SU-DHL-6 (cell line): Measurements from ENCODE around the gene KCTD4.

ENCODE experiments used
- H2AFZ ChIP-seq: fragments of 200-600 bp; sonication (generic); 2 replicates; pipeline ENCODE4 v1.6.1; 2014; ENCODE audit warnings: low read depth, mild to moderate bottlenecking, moderate library complexity, mixed read lengths, antibody characterized with exemption, low read length; ENCODE audit not compliant: severe bottlenecking
- H3F3A ChIP-seq: fragments of 200-600 bp; shearing (Covaris generic); 2 replicates; pipeline ENCODE4 v1.6.0; 2016; ENCODE audit warnings: antibody characterized with exemption, mild to moderate bottlenecking; ENCODE audit not compliant: insufficient read depth
- H3K27ac ChIP-seq: fragments of 200-600 bp; sonication (generic); 2 replicates; pipeline ENCODE4 v1.5.1; 2016; ENCODE audit warnings: low read depth, mild to moderate bottlenecking, low read length, moderate library complexity, mixed read lengths
- H3K27me3 ChIP-seq: fragments of 200-600 bp; sonication (generic), shearing (Covaris generic); 2 replicates; pipeline ENCODE4 v1.6.0; 2014; ENCODE audit warnings: mild to moderate bottlenecking, low read length
- H3K36me3 ChIP-seq: fragments of 200-600 bp; sonication (generic); 2 replicates; pipeline ENCODE4 v1.6.1; 2014; ENCODE audit warnings: mild to moderate bottlenecking, low read length, mixed read lengths
- H3K4me2 ChIP-seq: fragments of 300-600, 200-600 bp; shearing (Covaris generic), sonication (generic); 2 replicates; pipeline ENCODE4 v1.6.0; 2014; ENCODE audit warnings: low read length, low read depth, mild to moderate bottlenecking; ENCODE audit not compliant: poor library complexity, severe bottlenecking
- H3K4me3 ChIP-seq: fragments of 200-600 bp; sonication (generic); 2 replicates; pipeline ENCODE4 v1.5.1; 2014; ENCODE audit warnings: antibody characterized with exemption, low read length, mild to moderate bottlenecking, mixed read lengths; ENCODE audit not compliant: insufficient read depth, poor library complexity, severe bottlenecking
- H3K79me2 ChIP-seq: fragments of 200-600 bp; sonication (generic); 2 replicates; pipeline ENCODE4 v1.6.1; 2014; ENCODE audit warnings: mild to moderate bottlenecking, low read length, moderate library complexity; ENCODE audit not compliant: insufficient read depth
- H3K9ac ChIP-seq: fragments of 200-600 bp; sonication (generic); 2 replicates; pipeline ENCODE4 v1.7.0; 2014; ENCODE audit warnings: mild to moderate bottlenecking, low read length
- H3K9me2 ChIP-seq: fragments of 200-600 bp; sonication (generic); replicated peaks from 2 replicates; pipeline ENCODE4 v1.6.1; 2014; ENCODE audit warnings: low read length; ENCODE audit not compliant: insufficient read depth
- H3K9me3 ChIP-seq: fragments of 200-600 bp; sonication (generic); 2 replicates; pipeline ENCODE4 v1.6.1; 2014; ENCODE audit warnings: low read length, mixed read lengths; ENCODE audit not compliant: insufficient read depth
- H4K20me1 ChIP-seq: fragments of 200-600 bp; sonication (generic); 2 replicates; pipeline ENCODE4 v1.6.1; 2014; ENCODE audit warnings: low read depth, mild to moderate bottlenecking, antibody characterized with exemption, low read length, moderate library complexity, mixed read lengths
- CTCF ChIP-seq: fragments of 200-600 bp; sonication (generic); IDR thresholded peaks from one replicate; pipeline ENCODE4 v1.5.1; 2017; ENCODE audit warnings: antibody characterized with exemption, mild to moderate bottlenecking, low read length, moderate library complexity; ENCODE audit not compliant: insufficient read depth, poor library complexity, severe bottlenecking
- EZH2phosphoT487 ChIP-seq: fragments of 200-600 bp; sonication (generic), shearing (Covaris generic); conservative IDR thresholded peaks from 2 replicates; pipeline ENCODE4 v1.6.1; 2018; ENCODE audit warnings: mild to moderate bottlenecking, antibody characterized with exemption, low read length, moderate library complexity, mixed read lengths

Gene KCTD4

GRCh38 chr13:45208132-45208531, 7.3 kb upstream of the KCTD4 start:
- peaks cover 6% of the 10 kb centered on the region; the same call in 1 of the 2 replicates for H3K36me3 ChIP-seq
- no peaks in the 10 kb centered on the region for H3K79me2 ChIP-seq
- H3K27ac ChIP-seq = no peak overlapping the region
- H3K4me2 ChIP-seq = no peak overlapping the region
- no peak overlapping the region for H2AFZ ChIP-seq
- H3K4me3 ChIP-seq = no peak overlapping the region
- no peaks in the 10 kb centered on the region for H4K20me1 ChIP-seq
- no peaks in the 10 kb centered on the region for H3K9me2 ChIP-seq
- H3F3A ChIP-seq = no peaks in the 10 kb centered on the region
- no peaks in the 10 kb centered on the region for H3K27me3 ChIP-seq
- no peaks in the 10 kb centered on the region for H3K9me3 ChIP-seq
- H3K9ac ChIP-seq = no peak overlapping the region
- no peak for TF ChIP-seq EZH2phosphoT487
- TF ChIP-seq CTCF = no peak

GRCh38 chr13:45207319-45207718, 6.5 kb upstream of the KCTD4 start:
- TF ChIP-seq EZH2phosphoT487 (no peak), CTCF (no peak)
- Histone ChIP-seq H4K20me1 (no peaks in the 10 kb centered on the region), H3K27me3 (no peaks in the 10 kb centered on the region), H3K79me2 (no peaks in the 10 kb centered on the region), H3K9ac (no peak overlapping the region), H3K9me2 (no peaks in the 10 kb centered on the region), H3K36me3 (peaks cover 6% of the 10 kb centered on the region; the same call in 1 of the 2 replicates), H3F3A (no peaks in the 10 kb centered on the region), H3K9me3 (no peaks in the 10 kb centered on the region), H3K27ac (no peak overlapping the region), H2AFZ (no peak overlapping the region), H3K4me2 (no peak overlapping the region), H3K4me3 (no peak overlapping the region)

GRCh38 chr13:45206340-45206739, 5.5 kb upstream of the KCTD4 start:
- Histone ChIP-seq H3K4me3 (no peak overlapping the region), H3K79me2 (no peaks in the 10 kb centered on the region), H2AFZ (no peak overlapping the region), H3K4me2 (no peak overlapping the region), H3F3A (no peaks in the 10 kb centered on the region), H3K27me3 (no peaks in the 10 kb centered on the region), H3K9me2 (no peaks in the 10 kb centered on the region), H3K9me3 (no peaks in the 10 kb centered on the region), H3K36me3 (peaks cover 6% of the 10 kb centered on the region; the same call in 1 of the 2 replicates), H3K27ac (no peak overlapping the region), H4K20me1 (no peaks in the 10 kb centered on the region), H3K9ac (no peak overlapping the region)
- TF ChIP-seq EZH2phosphoT487 = no peak
- no peak for TF ChIP-seq CTCF

GRCh38 chr13:45205124-45205523, 4.3 kb upstream of the KCTD4 start:
- Histone ChIP-seq H2AFZ (no peak overlapping the region), H3K36me3 (peaks cover 6% of the 10 kb centered on the region; the same call in 1 of the 2 replicates), H3K79me2 (no peaks in the 10 kb centered on the region), H3K4me2 (no peak overlapping the region), H3K9me3 (no peaks in the 10 kb centered on the region), H3K9ac (no peak overlapping the region), H3K27me3 (no peaks in the 10 kb centered on the region), H3K4me3 (no peak overlapping the region), H3K9me2 (no peaks in the 10 kb centered on the region), H4K20me1 (no peaks in the 10 kb centered on the region), H3F3A (no peaks in the 10 kb centered on the region), H3K27ac (no peak overlapping the region)
- TF ChIP-seq CTCF (no peak), EZH2phosphoT487 (no peak)
